ENCODE results near the gene ZBP1.

DNA sequence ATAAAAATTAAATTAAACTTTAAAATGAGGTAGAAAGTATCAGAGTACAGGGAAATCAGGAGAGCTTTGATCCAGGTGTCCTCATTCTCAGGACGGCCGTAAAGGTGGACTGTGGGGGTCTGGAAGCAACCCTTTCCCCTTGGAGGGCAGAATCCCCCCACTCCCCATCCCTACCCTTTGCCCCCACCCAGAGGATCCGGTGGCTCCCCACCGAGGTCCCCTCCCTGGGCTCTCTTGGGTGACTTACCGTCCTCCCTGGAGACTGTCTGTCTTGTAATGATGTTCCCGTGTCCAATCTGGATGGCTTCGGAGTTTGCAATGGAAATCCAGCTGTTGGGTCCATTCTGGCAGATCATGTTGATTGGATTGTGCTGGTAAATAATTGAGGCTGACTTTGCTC lies 7.3 kb downstream of the ZBP1 start:
- TF ChIP-seq CTCF (IDR thresholded peaks at IDR 0.05) (no peak), POLR2A (IDR thresholded peaks at IDR 0.05) (no peak)

Measured in right lobe of liver (tissue), 4 donors.